ENCODE measurements around the gene CACNA1E.
"Not testable (repeated sequence)": the region's sequence is repeated elsewhere in the genome, so short reads cannot be mapped to it uniquely, and the experiment has no call there.

CACNA1E gene

DNA sequence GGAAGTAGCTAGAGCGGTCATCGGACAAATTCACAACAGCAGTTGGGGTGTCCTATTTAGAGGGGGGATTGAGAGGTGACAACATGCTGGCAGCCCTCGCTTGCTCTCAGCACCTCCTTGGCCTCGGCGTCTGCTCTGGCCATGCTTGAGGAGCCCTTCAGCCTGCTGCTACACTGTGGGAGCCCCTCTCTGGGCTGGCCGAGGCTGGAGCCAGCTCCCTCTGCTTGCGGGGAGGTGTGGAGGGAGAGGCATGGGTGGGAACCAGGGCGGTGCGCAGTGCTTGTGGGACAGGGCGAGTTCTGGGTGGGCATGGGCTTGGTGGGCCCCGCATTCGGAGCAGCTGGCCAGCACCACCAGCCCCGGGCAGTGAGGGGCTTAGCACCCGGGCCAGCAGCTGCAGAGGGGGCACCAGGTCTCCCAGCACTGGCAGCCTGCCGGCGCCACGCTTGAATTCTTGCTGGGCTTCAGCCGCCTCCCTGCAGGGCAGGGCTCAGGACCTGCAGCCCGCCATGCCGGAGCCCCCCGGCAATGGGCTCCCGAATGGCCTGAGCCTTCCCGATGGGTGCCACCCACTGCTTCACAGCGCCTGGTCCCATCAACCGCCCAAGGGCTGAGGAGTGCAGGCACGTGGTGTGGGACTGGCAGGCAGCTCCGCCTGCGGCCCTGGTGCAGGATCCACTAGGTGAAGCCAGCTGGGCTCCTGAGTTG is 349.0 kb downstream of the CACNA1E start:
- not testable (repeated sequence) for DNase-seq

DNA sequence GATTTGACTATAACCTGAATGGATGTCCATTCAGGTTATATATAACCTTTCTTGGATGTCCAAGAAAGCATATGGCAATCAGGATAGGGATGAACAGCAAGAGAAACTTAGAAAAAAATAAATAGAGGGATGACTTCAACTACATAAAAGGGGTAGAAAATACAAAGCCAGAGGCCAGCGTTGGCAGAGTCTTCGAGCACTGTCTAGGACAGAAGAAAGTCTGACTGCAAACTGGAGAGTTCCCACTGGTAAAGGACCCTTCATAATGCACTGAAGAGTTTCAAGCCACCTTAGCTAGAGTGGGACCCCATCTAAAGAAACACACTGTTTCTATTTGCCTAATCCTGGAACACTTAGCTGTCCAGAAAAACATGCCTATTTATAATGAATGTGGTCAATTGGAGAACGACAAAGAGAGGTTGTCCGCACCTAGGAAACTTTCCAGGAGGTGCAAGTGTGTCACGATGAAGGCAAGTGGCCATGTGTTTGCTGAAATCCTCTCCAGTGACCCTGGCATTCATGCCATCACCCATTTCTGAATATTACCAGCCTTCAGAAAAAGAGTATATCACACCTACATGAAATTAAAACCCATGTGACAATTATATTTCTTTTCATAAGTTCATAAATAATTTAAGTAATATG is 362.8 kb downstream of the CACNA1E start:
- no peak for DNase-seq

DNA sequence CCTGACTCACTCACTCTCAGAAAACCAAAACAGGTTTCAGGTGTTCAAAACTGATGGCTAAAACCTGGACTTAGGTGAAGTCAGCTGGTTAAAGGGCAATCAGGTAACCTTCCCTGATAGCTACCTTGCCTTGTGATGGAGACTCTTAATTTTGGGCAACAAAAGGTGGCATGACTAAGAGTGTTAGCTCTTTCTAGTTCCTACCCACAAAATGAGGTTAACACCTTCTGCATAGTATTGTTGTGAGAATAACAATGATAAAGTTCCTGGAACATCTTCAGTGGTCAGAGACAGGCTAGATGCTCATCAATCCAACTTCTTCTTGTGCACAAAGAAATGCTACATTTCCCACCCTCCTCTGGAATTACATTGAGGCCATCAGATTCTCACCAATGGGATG is 363.4 kb downstream of the CACNA1E start:
- no peak for DNase-seq

DNA sequence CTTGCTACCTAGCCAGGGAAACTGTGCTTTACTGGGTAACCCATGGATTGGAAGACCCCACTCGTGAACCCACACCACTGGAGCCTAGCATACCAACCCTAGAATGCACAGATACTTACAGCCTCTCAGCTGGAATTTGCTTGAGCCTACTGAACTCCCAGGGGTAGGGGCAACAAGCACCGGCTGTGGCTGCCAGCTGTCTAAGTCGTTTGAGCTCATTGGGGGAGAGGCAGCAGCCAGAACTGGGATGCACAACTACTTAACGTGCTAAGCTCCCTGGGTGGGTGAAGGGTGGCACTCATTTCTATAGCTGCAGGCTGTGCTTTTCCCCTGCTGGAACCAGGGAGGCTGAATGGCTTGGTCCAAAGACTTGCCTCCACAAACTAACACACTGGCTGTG is 365.8 kb downstream of the CACNA1E start:
- DNase-seq, result no peak

DNA sequence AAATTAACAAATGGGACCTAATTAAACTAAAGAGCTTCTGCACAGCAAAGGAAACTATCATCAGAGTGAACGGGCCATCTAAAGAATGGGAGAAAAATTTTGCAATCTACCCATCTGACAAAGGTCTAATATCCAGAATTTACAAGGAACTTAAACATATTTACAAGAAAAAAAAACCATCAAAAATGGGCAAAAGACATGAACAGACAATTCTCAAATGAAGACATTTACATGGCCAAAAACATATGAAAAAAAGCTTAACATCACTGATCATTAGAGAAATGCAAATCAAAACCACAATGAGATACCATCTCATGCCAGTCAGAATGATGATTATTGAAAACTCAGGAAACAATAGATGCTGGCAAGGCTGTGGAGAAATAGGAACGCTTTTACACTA is 370.9 kb downstream of the CACNA1E start:
- DNase-seq, result not testable (repeated sequence)

DNA sequence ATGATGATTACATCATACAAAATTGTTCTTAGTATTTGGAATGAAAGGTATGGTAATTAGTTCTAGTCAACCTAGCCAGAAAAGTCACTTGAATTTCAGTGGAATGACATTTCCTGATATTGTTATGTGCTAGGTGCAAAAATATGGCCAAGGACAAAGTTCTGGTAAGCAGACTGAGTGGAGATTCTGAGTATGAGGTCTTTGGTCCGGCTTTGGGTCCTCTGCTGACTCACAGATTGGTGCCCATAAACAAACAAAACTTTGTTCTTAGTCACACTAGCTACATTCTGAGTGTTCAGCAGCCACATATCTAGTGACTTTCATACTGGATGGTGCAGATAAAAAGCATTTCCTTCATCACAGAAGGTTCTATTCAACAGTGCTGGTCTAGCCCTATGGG is 372.1 kb downstream of the CACNA1E start:
- DNase-seq, result no peak

Measured in NCI-H187 (cell line).